Trophoblast cell (in vitro differentiated cells and primary cell): ENCODE data around the gene PLAAT3.
A peak's percentile ranks its signal among the peaks of the same experiment; 100 is the strongest.
"Not testable (repeated sequence)": the region's sequence is repeated elsewhere in the genome, so short reads cannot be mapped to it uniquely, and the experiment has no call there.

ENCODE experiments used
- DNase-seq, 2 donors: peaks; one replicate each; pipeline ENCODE4 v3.0.0-alpha.2; 2016
- H2AFZ ChIP-seq: 2 replicates; pipeline ENCODE4 v1.6.1; 2013; ENCODE audit warnings: low read length, moderate library complexity, mild to moderate bottlenecking; ENCODE audit not compliant: insufficient read depth, poor library complexity
- H2AK5ac ChIP-seq: 2 replicates; pipeline ENCODE4 v1.6.1; 2013; ENCODE audit warnings: mild to moderate bottlenecking, low read length
- H2BK120ac ChIP-seq: 2 replicates; pipeline ENCODE4 v1.6.1; 2013; ENCODE audit warnings: low read length, mild to moderate bottlenecking, moderate library complexity; ENCODE audit not compliant: insufficient read depth, poor library complexity
- H2BK12ac ChIP-seq: 2 replicates; pipeline ENCODE4 v1.6.1; 2013; ENCODE audit warnings: mild to moderate bottlenecking, low read length, moderate library complexity
- H2BK5ac ChIP-seq: 2 replicates; pipeline ENCODE4 v1.6.1; 2013; ENCODE audit warnings: low read length, low read depth, moderate library complexity, mild to moderate bottlenecking; ENCODE audit not compliant: poor library complexity
- H3K14ac ChIP-seq: 2 replicates; pipeline ENCODE4 v1.6.1; 2013; ENCODE audit warnings: mild to moderate bottlenecking, low read length
- H3K18ac ChIP-seq: 2 replicates; pipeline ENCODE4 v1.6.1; 2013; ENCODE audit warnings: mild to moderate bottlenecking, low read length
- H3K23ac ChIP-seq: 2 replicates; pipeline ENCODE4 v1.6.1; 2013; ENCODE audit warnings: low read length
- H3K27ac ChIP-seq: 2 replicates; pipeline ENCODE4 v1.5.1; 2013; ENCODE audit warnings: low read depth, mild to moderate bottlenecking, inconsistent platforms, low read length, moderate library complexity
- H3K27me3 ChIP-seq: 2 replicates; pipeline ENCODE4 v1.6.1; 2013; ENCODE audit warnings: inconsistent platforms, mild to moderate bottlenecking, low read length, moderate library complexity; ENCODE audit not compliant: insufficient read depth
- H3K36me3 ChIP-seq, 2 experiments: 1 replicate in 1 of 2; 2 replicates in 1 of 2; pipeline ENCODE4 v1.6.1; 2013; ENCODE audit warnings: low read length in 2 of 2, mild to moderate bottlenecking in 2 of 2, moderate library complexity in 1 of 2; ENCODE audit not compliant: insufficient read depth in 2 of 2, control insufficient read depth in 1 of 2
- H3K4ac ChIP-seq: 2 replicates; pipeline ENCODE4 v1.6.1; 2013; ENCODE audit warnings: low read depth, mild to moderate bottlenecking, low read length, moderate library complexity
- H3K4me1 ChIP-seq, 2 experiments: 1 replicate in 1 of 2; 2 replicates in 1 of 2; pipeline ENCODE4 v1.6.1; 2013; ENCODE audit warnings: low read length in 2 of 2, mild to moderate bottlenecking in 2 of 2, moderate library complexity in 1 of 2; ENCODE audit not compliant: insufficient read depth in 2 of 2, control insufficient read depth in 1 of 2
- H3K4me2 ChIP-seq: 2 replicates; pipeline ENCODE4 v1.6.1; 2013; ENCODE audit warnings: inconsistent platforms, mild to moderate bottlenecking, low read length, moderate library complexity
- H3K4me3 ChIP-seq: 2 replicates; pipeline ENCODE4 v1.5.1; 2013; ENCODE audit warnings: mild to moderate bottlenecking, low read depth, low read length, inconsistent platforms
- H3K79me1 ChIP-seq: one replicate; pipeline ENCODE4 v1.6.1; 2013; ENCODE audit warnings: low read length
- H3K79me2 ChIP-seq: 2 replicates; pipeline ENCODE4 v1.6.1; 2013; ENCODE audit warnings: low read length, mild to moderate bottlenecking; ENCODE audit not compliant: control insufficient read depth, insufficient read depth, poor library complexity
- H3K9ac ChIP-seq: 2 replicates; pipeline ENCODE4 v1.6.1; 2013; ENCODE audit warnings: mild to moderate bottlenecking, low read length
- H3K9me3 ChIP-seq: 2 replicates; pipeline ENCODE4 v1.6.1; 2013; ENCODE audit warnings: low read depth, mild to moderate bottlenecking, control low read depth, inconsistent platforms, low read length; ENCODE audit not compliant: insufficient read depth
- H4K12ac ChIP-seq: 2 replicates; pipeline ENCODE4 v1.6.1; 2013; ENCODE audit warnings: low read depth, mild to moderate bottlenecking, low read length, moderate library complexity
- H4K8ac ChIP-seq: 2 replicates; pipeline ENCODE4 v1.6.1; 2013; ENCODE audit warnings: low read depth, mild to moderate bottlenecking, low read length, moderate library complexity
- H4K91ac ChIP-seq: one replicate; pipeline ENCODE4 v1.6.1; 2013; ENCODE audit warnings: low read depth, mild to moderate bottlenecking, low read length, moderate library complexity
- WGBS: extraction: QIAGEN DNeasy Blood & Tissue Kit; methylation state at CpG from one replicate; pipeline ENCODE4 v1.1.7; 2013; ENCODE audit warnings: missing lambda C conversion rate; ENCODE audit not compliant: insufficient read length, insufficient coverage; ENCODE audit errors: extremely low coverage; 5-methylcytosine and 5-hydroxymethylcytosine counted together

PLAAT3 gene

GRCh38 chr11:63583357-63583677, 30.9 kb downstream of the PLAAT3 start:
- peaks cover 5% of the 10 kb centered on the region for H3K79me1 ChIP-seq
- H3K14ac ChIP-seq, result no peak overlapping the region

GRCh38 chr11:63581224-63581623, 33.0 kb downstream of the PLAAT3 start:
- DNase-seq, result peak; percentile 87 to 92
- not testable (repeated sequence) for H3K36me3 ChIP-seq, H3K14ac ChIP-seq, H3K9me3 ChIP-seq, H2BK120ac ChIP-seq, H3K23ac ChIP-seq, H2BK5ac ChIP-seq, H3K4me2 ChIP-seq, H2AK5ac ChIP-seq, H2AFZ ChIP-seq, H3K4me1 ChIP-seq, H3K18ac ChIP-seq, H4K8ac ChIP-seq, H3K27me3 ChIP-seq, H3K79me2 ChIP-seq, H3K9ac ChIP-seq, H4K12ac ChIP-seq, H3K79me1 ChIP-seq, H3K4me3 ChIP-seq, H3K4ac ChIP-seq, H2BK12ac ChIP-seq, H4K91ac ChIP-seq
- WGBS, result no CpG with 5 or more reads among the region's 7 CpGs
- H3K27ac ChIP-seq, result peak overlapping the region; percentile 61

More at GRCh38 chr11:63583357-63583677, 30.9 kb downstream of the PLAAT3 start:
- H3K4me1 ChIP-seq, result no peaks in the 10 kb centered on the region
- peaks cover 0 to 1% of the 10 kb centered on the region in 2 experiments for H3K36me3 ChIP-seq
- H2AK5ac ChIP-seq, result no peak overlapping the region
- no peak overlapping the region for H3K4ac ChIP-seq
- H4K8ac ChIP-seq, result no peak overlapping the region
- H3K27ac ChIP-seq, result no peak overlapping the region
- H3K23ac ChIP-seq, result no peak overlapping the region
- H2BK120ac ChIP-seq, result no peak overlapping the region
- no peak overlapping the region for H2BK5ac ChIP-seq
- H3K27me3 ChIP-seq, result no peaks in the 10 kb centered on the region
- H3K18ac ChIP-seq, result no peak overlapping the region
- H3K79me2 ChIP-seq, result no peaks in the 10 kb centered on the region
- no peak for DNase-seq
- no peak overlapping the region for H3K4me3 ChIP-seq
- H4K12ac ChIP-seq, result no peak overlapping the region
- no peak overlapping the region for H2AFZ ChIP-seq
- no peak overlapping the region for H3K4me2 ChIP-seq
- H2BK12ac ChIP-seq, result no peak overlapping the region
- H3K9ac ChIP-seq, result no peak overlapping the region
- no peaks in the 10 kb centered on the region for H3K9me3 ChIP-seq
- H4K91ac ChIP-seq, result no peak overlapping the region

- H2BK12ac ChIP-seq, result not testable (repeated sequence)
- WGBS, result no CpG with 5 or more reads among the region's 3 CpGs
Observed at GRCh38 chr11:63578882-63579281, 35.4 kb downstream of the PLAAT3 start.

GRCh38 chr11:63574856-63575602, 39.2 kb downstream of the PLAAT3 start:
- Histone ChIP-seq H3K4ac (no peak overlapping the region), H3K18ac (no peak overlapping the region), H3K36me3 (peaks cover 3 to 7% of the 10 kb centered on the region in 2 experiments), H2BK12ac (no peak overlapping the region), H3K4me3 (no peak overlapping the region), H3K14ac (no peak overlapping the region), H3K23ac (no peak overlapping the region), H4K8ac (no peak overlapping the region), H4K12ac (no peak overlapping the region), H3K27ac (no peak overlapping the region), H4K91ac (no peak overlapping the region), H3K4me2 (no peak overlapping the region), H2AFZ (no peak overlapping the region), H3K27me3 (no peaks in the 10 kb centered on the region), H3K79me2 (no peaks in the 10 kb centered on the region), H2BK120ac (no peak overlapping the region), H2AK5ac (no peak overlapping the region), H3K4me1 (peaks cover 3 to 6% of the 10 kb centered on the region in 2 experiments), H2BK5ac (no peak overlapping the region), H3K79me1 (no peaks in the 10 kb centered on the region), H3K9me3 (no peaks in the 10 kb centered on the region), H3K9ac (no peak overlapping the region)
- DNase-seq, result peak; percentile 46 to 67
- WGBS, result no CpG with 5 or more reads among the region's 10 CpGs

More at GRCh38 chr11:63578882-63579281, 35.4 kb downstream of the PLAAT3 start:
- H4K8ac ChIP-seq, H3K4me1 ChIP-seq, H3K4me2 ChIP-seq, H4K12ac ChIP-seq, H3K14ac ChIP-seq, H3K36me3 ChIP-seq, H3K27me3 ChIP-seq, H3K9me3 ChIP-seq, H3K18ac ChIP-seq, H2BK5ac ChIP-seq, H3K23ac ChIP-seq, H3K9ac ChIP-seq, H3K4me3 ChIP-seq, H2AK5ac ChIP-seq, H2BK120ac ChIP-seq, H2AFZ ChIP-seq, H3K79me1 ChIP-seq, DNase-seq, H3K79me2 ChIP-seq, H3K4ac ChIP-seq, H3K27ac ChIP-seq, H4K91ac ChIP-seq: not testable (repeated sequence)
